Breast epithelium (tissue), 4 donors: ENCODE measurements around the gene SORL1. TPM values are rescaled to one million over a fixed set of nuclear protein-coding genes. Genes with fewer than 3 reads are reported as not detected.

Source experiments
- DNase-seq, 2 donors: peaks; one replicate each; pipeline ENCODE4 v3.0.0-alpha.2; 2019; ENCODE audit warnings: low spot score in 2 of 2
- H3K27ac ChIP-seq, 2 donors: fragments of 200-600 bp; sonication (generic) in 1 of 2; one replicate each; pipeline ENCODE4 v1.5.1; 2016 to 2019; ENCODE audit warnings: mild to moderate bottlenecking in 1 of 2
- H3K27me3 ChIP-seq, 2 donors: fragments of 200-600 bp; sonication (generic) in 1 of 2; one replicate each; pipeline versions ENCODE4 v1.5.1 to v1.6.0; 2017 to 2019; ENCODE audit warnings: control low read depth in 1 of 2, mild to moderate bottlenecking in 1 of 2
- H3K36me3 ChIP-seq: fragments of 200-600 bp; one replicate; pipeline ENCODE4 v1.5.1; 2019
- H3K4me1 ChIP-seq, 2 donors: fragments of 200-600 bp; sonication (generic); one replicate each; pipeline ENCODE4 v1.5.1; 2016 to 2019; ENCODE audit warnings: control low read depth in 1 of 2
- H3K4me3 ChIP-seq, 3 donors: fragments of 200-600 bp; sonication (generic); 1 replicate in 2 of 3; 2 replicates in 1 of 3; pipeline ENCODE4 v1.5.1; 2016 to 2019; ENCODE audit warnings: mild to moderate bottlenecking in 3 of 3, moderate library complexity in 2 of 3
- H3K9me3 ChIP-seq, 2 donors: fragments of 200-600 bp; sonication (generic) in 1 of 2; one replicate each; pipeline ENCODE4 v1.5.1; 2016 to 2019; ENCODE audit warnings: control low read depth in 1 of 2
- POLR2A ChIP-seq: fragments of 450-650 bp; IDR thresholded peaks from one replicate; pipeline ENCODE4 v1.6.1; 2016; ENCODE audit warnings: antibody characterized with exemption, mild to moderate bottlenecking, moderate library complexity
- POLR2AphosphoS5 ChIP-seq, 3 donors: sonication (generic); formaldehyde crosslinking; IDR thresholded peaks; one replicate each; pipeline ENCODE4 v1.6.1; 2017; ENCODE audit warnings: antibody characterized with exemption in 3 of 3
- intact Hi-C: fragments of 100-400 bp; cut with DNase I; formaldehyde crosslinking; loops from one replicate; pipeline ENCODE4 v1.15.1; 2023; ENCODE audit warnings: low total_unique reads
- total RNA-seq, 3 donors: library from RNA; depleted of rRNA; stranded (reverse); fragments of >200 nt; gene quantifications; one replicate each; pipeline ENCODE4 v1.1.0, GENCODE V29; 2016
- TF ChIP-seq, protein P1 (sequence below), 3 donors: fragments of 450-650 bp; IDR thresholded peaks; one replicate each; pipeline ENCODE4 v1.5.1; 2016 to 2017; ENCODE audit warnings: antibody characterized with exemption in 3 of 3, mild to moderate bottlenecking in 3 of 3, moderate library complexity in 3 of 3

SORL1 gene
- total RNA-seq, 3 donors from 2014 or later: 3.5 to 64.0 (median 50.8) TPM

DNA sequence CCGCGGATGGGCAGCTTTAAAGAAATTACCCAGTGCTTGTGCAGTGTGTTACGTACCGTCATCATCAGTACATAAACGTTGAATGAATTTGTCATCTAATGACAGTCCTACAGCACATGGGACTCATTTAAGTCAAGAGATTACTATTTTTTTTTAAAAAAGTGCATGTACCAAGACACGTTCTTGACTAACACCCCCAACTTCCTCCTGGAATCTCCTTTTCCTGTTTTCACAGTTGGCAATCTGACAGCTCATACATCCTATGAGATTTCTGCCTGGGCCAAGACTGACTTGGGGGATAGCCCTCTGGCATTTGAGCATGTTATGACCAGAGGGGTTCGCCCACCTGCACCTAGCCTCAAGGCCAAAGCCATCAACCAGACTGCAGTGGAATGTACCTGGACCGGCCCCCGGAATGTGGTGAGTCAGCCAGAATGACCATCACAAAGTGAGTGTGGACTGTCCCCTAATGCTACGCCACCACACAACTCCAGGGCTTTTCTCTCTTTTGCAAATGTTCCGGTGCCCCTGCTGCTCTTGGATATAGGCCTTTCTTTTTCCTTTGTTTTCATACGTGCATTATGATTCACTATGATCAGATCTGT lies 162.6 kb downstream of the SORL1 start:
- H3K27me3 ChIP-seq: no peaks in the 10 kb centered on the region
- intact Hi-C loops: no loop called here
- DNase-seq: no peak
- no peaks in the 10 kb centered on the region for H3K36me3 ChIP-seq
- TF ChIP-seq POLR2A: no peak
- TF ChIP-seq, protein P1, sequence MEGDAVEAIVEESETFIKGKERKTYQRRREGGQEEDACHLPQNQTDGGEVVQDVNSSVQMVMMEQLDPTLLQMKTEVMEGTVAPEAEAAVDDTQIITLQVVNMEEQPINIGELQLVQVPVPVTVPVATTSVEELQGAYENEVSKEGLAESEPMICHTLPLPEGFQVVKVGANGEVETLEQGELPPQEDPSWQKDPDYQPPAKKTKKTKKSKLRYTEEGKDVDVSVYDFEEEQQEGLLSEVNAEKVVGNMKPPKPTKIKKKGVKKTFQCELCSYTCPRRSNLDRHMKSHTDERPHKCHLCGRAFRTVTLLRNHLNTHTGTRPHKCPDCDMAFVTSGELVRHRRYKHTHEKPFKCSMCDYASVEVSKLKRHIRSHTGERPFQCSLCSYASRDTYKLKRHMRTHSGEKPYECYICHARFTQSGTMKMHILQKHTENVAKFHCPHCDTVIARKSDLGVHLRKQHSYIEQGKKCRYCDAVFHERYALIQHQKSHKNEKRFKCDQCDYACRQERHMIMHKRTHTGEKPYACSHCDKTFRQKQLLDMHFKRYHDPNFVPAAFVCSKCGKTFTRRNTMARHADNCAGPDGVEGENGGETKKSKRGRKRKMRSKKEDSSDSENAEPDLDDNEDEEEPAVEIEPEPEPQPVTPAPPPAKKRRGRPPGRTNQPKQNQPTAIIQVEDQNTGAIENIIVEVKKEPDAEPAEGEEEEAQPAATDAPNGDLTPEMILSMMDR (IDR thresholded peaks at IDR 0.05): no peak
- H3K4me1 ChIP-seq: no peaks in the 10 kb centered on the region
- no peaks in the 10 kb centered on the region for H3K9me3 ChIP-seq
- H3K27ac ChIP-seq: no peak overlapping the region
- H3K4me3 ChIP-seq: no peak overlapping the region

DNA sequence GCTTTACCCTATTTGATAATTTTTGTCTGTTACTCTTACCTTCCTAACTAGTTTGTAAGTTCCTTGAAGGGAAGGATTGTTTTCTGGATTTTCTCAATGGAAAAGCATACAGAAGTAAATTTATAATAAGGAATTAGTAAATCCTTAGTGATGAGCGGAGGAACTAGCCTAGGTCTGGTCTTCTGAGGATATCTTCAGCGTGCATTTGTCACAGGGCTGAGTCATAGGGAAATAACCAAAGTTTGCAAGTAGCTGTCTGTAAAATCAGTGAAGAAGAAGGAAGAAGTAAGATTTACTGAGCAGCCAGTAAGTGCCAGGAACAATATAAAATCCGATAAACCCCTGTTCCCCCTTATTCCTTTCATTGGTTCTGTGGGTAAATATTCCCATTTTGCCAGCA lies 163.4 kb downstream of the SORL1 start:
- intact Hi-C loops: no loop called here
- Histone ChIP-seq H3K4me3 (no peak overlapping the region), H3K36me3 (no peaks in the 10 kb centered on the region), H3K9me3 (no peaks in the 10 kb centered on the region), H3K27ac (no peak overlapping the region), H3K27me3 (no peaks in the 10 kb centered on the region), H3K4me1 (no peaks in the 10 kb centered on the region)
- DNase-seq: no peak
- TF ChIP-seq, protein P1 (IDR thresholded peaks at IDR 0.05): no peak

DNA sequence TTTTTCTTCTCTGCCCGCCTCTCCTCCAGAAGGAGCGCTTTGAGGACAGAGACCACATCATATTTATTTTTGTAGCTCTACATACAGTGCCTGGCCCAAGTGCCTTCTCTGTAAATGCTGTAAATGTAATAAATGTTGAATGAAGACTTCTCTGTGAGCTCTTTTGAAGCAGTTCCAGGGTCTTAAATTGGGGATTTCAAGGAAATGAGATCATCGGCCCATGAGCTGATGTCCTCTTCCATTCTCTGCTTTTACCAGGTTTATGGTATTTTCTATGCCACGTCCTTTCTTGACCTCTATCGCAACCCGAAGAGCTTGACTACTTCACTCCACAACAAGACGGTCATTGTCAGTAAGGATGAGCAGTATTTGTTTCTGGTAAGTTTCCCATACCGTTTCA lies 166.4 kb downstream of the SORL1 start:
- TF ChIP-seq POLR2A (no peak), POLR2AphosphoS5 (IDR thresholded peaks at IDR 0.05) (no peak)
- TF ChIP-seq, protein P1 (IDR thresholded peaks at IDR 0.05): no peak
- H3K9me3 ChIP-seq: no peaks in the 10 kb centered on the region
- H3K36me3 ChIP-seq: no peaks in the 10 kb centered on the region
- intact Hi-C loops: no loop called here
- H3K4me3 ChIP-seq: no peak overlapping the region
- H3K4me1 ChIP-seq: no peaks in the 10 kb centered on the region
- H3K27ac ChIP-seq: no peak overlapping the region
- no peak for DNase-seq
- H3K27me3 ChIP-seq: no peaks in the 10 kb centered on the region

GRCh38 chr11:121625777-121626506 lies 173.8 kb downstream of the SORL1 start:
- Histone ChIP-seq H3K4me1 (no peaks in the 10 kb centered on the region), H3K36me3 (no peaks in the 10 kb centered on the region), H3K9me3 (no peaks in the 10 kb centered on the region), H3K27me3 (no peaks in the 10 kb centered on the region), H3K4me3 (no peak overlapping the region), H3K27ac (no peak overlapping the region)
- DNase-seq: no peak
- intact Hi-C loops: no loop called here
- TF ChIP-seq, protein P1 (IDR thresholded peaks at IDR 0.05): no peak
- no peak for TF ChIP-seq POLR2AphosphoS5 (IDR thresholded peaks at IDR 0.05)

DNA sequence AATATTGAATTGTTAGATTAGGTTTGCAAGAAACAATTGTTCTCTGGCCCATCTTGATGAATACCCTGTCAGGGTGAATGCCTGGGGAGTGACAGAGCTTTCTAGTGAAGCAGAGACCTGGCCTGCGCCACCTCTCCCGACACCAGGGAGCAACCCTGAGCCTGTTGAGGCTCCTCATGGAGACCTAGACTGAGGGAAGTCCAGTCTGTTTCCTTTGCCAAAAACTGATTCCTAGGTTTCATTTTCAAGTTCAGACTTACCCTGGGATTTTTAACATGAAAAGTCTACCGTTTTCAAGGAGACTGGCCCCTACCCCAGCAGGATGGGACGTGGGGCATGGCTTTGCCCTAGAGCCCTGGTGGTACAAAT lies 174.4 kb downstream of the SORL1 start:
- no peak for DNase-seq
- TF ChIP-seq POLR2AphosphoS5 (IDR thresholded peaks at IDR 0.05): no peak
- TF ChIP-seq POLR2A: no peak
- TF ChIP-seq, protein P1 (IDR thresholded peaks at IDR 0.05): no peak
- Histone ChIP-seq H3K27ac (no peak overlapping the region), H3K27me3 (no peaks in the 10 kb centered on the region), H3K4me3 (no peak overlapping the region), H3K36me3 (no peaks in the 10 kb centered on the region), H3K4me1 (no peaks in the 10 kb centered on the region), H3K9me3 (no peaks in the 10 kb centered on the region)
- intact Hi-C loops: no loop called here
